Measurements from ENCODE around the gene SPRING1. TPM values are rescaled to one million over a fixed set of nuclear protein-coding genes. Genes with fewer than 3 reads are reported as not detected.
"Not testable (repeated sequence)": the region's sequence is repeated elsewhere in the genome, so short reads cannot be mapped to it uniquely, and the experiment has no call there.

The SPRING1 gene, protein sequence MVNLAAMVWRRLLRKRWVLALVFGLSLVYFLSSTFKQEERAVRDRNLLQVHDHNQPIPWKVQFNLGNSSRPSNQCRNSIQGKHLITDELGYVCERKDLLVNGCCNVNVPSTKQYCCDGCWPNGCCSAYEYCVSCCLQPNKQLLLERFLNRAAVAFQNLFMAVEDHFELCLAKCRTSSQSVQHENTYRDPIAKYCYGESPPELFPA
- total RNA-seq, result 22.7 TPM

DNA sequence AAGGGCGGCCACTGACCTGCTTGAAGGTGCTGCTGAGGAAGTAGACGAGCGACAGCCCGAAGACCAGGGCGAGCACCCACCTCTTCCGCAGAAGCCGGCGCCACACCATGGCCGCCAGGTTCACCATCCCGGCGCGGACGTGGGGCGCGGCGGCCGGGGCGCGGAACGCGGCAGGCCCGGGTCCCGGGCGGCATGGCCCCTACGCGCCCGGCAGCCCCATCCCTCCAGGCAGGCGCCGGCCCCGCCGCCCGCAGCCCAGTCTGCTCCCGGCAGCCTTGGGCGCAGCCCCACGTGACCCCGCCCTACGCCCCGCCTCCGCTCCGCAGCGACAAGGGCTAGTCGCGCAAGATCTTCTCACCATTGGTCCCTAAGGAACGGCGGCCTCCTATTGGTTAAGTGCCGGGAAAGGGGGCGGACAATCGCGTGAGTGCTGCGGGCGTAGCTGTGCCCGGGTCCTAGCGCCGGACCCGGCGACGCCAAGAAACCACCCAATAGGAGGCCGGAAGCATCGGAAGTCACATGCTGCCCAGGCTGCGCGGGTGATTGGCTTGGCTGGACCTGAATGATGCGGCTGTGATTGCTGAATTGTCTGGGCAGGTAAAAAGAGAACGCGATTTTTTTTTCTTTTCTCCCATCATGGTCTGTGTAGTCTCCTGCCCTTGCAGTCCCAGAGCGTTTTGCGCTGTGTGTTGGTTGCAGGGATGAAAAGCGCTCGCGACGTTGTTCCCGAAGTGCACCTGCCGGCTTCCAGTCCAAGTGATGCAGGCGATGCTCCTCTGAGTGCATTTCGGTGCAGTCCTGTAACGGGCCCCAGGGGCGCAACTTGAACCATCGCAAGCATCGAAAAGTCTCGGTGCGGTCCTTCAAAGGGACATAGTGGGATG lies at the start of gene SPRING1, which contains the start of gene RNFT2:
SPRING1 (minus strand) TSS at position 296 of the 884 bp plus-strand sequence; CDS start at position 127, 169 bp downstream.
RNFT2 (plus strand) TSS at position 542 of the 884 bp plus-strand sequence. CDS start 2,183 bp downstream, outside the sequence.
- peak; percentile 100 for ATAC-seq

DNA sequence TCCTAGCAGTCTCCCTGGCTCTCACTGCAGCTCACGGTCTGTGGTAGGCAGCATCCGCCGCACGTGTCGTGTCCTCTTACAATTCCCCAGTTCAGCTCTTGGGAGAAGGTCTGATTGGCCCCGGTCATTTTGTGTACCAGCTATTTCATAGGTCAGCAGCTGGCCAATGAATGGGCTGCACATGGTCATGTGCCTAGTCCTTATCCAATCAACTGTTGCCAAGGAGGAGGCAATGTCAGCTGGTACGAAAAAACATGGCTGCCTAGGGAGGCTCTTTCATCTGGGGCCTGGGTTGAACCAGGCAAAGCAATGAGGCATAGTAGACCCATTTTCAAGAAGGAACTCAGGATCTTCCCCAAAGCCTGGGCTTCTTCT lies 46.4 kb upstream of the SPRING1 start:
- ATAC-seq, result no peak

DNA sequence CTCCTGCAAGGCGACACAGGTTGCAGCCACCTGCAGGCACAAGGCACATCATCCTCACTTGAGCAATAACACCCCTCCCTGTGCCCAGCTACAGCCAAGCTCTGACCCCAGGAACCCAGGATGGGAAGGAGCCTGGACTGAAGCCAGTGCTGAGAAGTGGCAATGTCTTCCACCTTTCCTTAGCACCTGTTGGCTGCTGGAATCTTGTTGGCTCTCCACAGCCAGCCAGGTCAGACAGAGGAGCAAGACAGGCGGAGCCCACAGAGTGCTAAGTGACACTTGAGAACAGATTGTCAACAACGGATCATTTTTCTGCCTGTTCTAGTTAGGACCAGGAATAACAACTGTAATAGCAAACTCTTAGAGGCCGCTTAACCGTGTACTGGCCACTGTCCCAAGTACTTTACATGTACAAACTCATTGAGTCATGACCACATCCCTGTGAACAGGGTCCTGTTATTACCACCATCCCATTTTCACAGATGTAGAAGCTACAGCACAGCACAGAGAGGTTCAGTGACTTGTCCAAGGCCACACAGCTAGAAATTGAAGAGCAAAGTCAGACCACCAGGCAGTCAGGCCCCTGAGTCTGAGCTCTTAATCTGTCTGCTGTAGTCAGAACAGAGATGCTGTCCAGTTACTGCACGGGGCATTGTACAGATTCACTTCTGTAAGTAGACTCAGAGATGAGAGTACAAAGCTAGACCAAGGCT lies 45.8 kb upstream of the SPRING1 start:
- no peak for ATAC-seq

DNA sequence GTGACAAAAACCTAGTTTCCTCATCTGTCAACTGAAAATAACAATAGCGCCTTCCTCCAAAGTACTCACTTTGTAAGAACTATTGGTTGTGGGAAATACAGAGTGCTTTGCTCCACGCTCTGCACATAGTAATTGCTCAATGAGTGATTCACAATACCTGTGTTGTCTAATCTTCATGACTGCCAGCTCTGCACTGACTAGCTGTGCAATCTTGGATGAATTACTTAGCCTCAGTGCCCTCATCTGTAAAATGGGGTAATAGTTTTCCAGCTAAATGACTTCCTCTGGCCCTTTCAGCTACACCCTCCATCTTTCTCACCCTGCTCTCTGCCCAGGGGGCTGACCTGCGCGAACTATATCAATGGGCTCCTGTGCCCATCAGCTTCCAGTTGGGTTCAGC lies 43.1 kb upstream of the SPRING1 start:
- ATAC-seq, result no peak

DNA sequence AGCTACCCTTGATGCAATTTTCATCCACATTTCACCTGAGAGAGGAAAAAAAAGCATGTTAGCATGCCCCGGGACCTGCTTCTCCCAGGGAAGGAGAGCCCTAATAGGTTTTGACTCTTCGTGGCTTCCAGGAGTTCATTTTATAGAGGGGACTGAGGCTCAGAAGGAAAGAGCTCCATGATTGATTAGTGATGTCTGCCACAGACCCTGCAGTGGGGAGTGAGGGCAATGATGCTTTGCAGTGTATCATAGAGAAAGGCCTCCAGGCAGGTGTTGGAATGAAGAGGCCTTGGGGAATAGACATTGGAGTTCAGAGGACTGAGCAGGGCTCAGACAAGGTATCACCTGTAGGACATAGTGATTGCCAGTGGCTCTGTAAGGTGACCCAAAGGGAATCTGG lies 41.7 kb upstream of the SPRING1 start:
- ATAC-seq, result no peak

DNA sequence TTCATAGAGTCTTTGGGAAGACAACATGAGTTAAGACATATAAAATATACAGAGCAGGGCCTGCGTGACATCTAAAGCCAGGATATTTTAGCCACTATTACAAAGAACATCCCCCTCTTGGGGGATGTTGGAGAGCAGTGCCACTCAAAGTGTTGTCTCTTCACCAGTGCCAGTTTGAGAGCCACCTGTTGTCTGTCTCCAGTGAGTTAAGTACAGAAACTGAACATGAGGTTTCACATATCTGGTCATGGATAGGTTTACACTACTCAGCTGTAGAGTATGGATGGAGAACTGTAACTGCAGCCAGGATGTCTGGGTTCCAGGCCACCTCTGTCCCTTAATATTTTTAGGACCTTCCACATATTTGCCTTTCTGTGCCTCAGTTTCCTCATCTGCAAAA lies 39.4 kb upstream of the SPRING1 start:
- ATAC-seq, result no peak

DNA sequence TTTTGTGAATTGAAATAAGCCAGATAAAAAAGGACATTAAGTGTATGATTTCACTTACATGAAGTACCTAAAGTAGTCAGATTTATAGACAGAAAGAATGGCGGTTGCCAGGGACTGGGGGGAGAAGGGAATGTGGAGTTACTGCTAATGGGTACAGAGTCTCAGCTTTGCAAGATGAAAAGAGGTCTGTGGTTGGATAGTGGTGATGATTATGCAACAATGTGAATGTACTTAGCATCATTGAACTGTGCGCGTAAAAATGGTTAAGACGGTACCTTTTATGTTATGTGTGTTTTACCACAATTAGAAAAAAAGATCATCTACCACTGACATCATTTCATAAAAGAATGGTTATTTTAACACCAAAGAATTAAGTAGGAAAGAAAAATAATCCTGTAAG lies 36.2 kb upstream of the SPRING1 start:
- ATAC-seq, result no peak

DNA sequence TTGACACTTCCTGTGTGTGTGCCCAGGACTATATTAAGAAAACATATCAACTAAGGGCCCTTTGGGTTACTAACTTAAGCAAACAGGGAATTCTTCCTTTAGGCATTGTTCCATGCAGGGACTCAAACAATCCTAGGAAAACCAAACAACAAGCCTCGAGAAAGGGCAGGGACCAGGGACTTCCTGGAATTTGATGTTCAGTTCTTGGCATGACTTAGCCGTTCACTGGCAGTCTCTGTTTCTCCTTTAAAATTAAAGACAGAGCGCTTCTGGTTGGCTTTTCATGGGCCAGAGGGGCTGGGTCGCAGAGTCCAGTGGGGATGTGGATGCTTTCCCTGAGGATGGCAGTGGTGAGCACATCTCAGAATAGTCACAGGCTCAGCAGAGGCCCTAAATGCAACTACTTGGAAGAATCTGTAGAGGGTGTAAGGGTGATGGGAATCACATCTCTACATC lies 35.4 kb upstream of the SPRING1 start:
- peak; percentile 29 for ATAC-seq

DNA sequence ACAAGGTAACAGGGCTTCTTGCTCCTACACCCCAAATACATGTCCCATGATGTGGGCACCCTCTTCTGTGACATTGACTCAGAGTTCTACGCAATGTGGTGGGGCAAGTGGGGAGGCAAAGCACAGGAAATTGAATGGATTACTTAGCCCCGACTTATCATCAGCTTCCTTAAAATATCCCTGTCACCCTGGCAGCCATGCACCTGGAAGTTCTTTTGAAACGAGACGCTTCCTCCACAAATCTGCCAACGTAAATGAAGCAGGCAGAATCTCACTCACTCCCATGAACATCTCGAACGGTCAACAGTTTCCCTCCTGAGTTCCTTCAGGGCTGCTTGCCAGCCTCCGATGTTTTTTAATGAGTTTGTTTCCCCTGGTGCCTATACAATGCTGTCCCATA lies 33.8 kb upstream of the SPRING1 start:
- no peak for ATAC-seq

DNA sequence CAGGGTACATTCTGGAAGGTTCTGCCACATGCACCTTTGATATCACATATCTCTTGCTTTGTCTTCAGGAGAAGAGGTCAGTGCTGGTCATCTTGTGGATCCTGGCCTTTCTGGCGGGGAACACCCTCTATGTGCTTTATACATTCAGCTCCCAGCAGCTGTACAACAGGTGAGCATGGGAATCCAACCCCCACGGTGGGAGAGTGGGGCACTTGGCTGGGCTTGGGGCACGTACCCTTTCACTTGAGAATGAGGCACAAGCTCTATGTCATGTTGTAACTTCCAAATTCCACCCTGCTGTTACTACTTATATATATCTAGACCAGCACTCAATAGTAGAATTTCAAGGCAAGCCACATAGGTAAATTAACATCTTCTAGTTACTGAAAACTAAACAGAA lies 28.9 kb upstream of the SPRING1 start:
- no peak for ATAC-seq

DNA sequence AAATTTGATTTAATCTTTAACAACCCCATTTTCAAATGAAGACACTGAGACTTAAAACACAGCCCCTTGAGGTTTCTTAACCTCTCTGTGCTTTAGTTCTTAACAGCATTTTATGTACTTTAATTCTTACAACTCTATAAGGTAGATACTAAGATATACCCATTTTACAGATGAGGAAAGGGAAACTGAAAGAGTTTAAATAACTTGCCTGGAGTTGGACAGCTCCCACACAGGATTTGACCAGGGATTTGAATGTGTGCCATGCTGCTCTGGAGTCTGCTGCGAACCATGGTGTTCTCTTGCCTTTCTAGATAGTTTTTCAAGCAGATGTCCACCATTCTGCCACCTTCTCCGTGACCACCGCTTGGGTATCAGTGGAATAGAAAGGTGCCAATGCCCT lies 28.4 kb upstream of the SPRING1 start:
- ATAC-seq, result no peak

DNA sequence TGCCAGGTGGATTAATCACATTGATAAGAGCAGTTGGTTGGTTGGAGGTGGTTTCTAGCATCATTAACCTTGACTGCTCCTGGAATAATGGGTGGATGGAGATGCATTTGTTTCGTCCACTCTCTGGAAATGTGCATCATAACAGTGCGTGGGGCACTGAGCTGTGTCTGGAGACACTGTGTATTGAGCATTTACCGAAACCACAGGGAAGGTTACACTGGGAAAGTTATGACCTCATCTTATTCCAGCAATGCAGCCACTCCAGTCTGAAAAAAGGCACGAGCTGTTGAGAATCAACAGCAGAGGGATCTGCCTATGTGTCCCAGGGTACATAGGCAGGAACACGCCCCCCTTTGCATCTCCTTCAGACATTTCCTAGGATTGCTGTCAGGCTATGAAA lies 27.4 kb upstream of the SPRING1 start:
- no peak for ATAC-seq

DNA sequence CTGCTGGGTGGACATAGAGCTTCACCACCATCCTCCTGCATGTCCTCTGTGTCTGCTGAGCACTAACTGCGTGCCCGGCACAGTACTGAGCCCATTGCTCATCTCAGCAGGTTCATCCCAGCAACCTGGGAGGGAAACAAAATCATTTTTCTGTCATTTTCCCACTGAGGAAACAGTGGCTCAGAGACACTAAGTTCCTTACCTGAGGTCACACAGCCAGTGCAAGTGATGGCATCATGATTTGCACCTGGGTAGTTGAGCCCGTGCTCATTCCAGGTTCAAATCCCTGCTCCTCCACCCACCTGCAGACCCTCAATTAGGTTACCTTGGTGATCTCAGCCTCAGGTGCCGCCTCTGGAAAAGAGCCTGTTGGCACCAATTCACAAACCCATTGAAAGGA lies 23.6 kb upstream of the SPRING1 start:
- ATAC-seq, result no peak

DNA sequence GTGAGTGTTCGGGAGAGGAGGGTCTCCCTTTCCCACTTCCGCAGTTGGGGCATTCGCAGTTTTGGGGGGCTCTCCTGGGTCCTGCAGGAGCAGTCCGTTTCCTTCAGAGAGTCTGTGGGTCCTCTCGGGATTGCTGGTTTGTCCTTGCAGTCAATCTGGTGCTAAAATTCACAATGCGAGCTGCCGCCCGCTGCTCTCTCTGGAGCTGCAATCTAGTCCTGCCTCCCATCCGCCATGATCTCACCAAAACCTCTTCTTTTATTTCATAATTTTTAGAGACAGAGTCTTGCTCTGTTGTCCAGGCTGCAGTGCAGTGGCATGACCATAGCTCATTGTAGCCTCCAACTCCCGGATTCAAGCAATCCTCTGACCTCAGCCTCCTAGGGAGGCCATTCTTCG lies 22.8 kb upstream of the SPRING1 start:
- ATAC-seq, result no peak

DNA sequence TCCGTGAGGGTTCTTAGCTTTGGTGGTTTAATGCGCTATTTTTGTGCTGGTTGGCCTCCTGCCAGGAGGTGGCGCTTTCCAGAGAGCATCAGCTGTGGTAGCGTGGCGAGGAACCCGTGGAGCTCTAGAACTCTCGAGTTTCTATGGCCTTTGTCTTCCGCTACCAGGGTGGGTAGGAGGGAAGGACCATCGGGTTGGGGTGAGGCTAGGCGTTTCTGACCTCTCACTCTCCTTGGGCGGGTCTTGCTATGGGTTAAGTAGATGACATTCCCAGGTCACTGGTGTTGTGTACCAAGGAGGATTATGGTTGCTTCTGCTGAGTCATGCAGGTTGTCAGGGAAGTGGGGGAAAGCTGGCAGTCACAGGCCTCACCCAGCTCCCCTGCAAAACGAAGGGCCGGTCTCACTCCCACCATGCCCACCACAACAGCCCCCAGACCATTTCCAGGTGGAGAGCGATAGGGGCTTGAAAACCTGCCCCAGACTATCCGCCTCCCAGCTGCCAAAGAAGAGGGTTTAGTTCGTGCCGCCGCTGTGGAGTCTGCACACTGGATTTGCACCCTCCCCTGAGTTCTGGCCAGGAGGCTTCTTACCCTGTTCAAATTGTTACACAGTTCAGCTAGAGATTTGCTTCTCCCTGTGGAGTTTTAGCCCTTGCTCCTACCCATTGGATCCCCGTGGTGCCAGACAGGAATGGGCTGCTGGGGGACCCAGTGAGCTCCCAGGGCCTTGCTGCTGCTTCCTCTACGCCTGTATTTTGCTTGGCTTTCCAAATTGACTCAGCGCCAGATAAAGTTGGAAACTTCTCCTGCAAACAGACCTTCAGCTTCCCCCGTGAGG lies 22.1 kb upstream of the SPRING1 start:
- ATAC-seq, result no peak

DNA sequence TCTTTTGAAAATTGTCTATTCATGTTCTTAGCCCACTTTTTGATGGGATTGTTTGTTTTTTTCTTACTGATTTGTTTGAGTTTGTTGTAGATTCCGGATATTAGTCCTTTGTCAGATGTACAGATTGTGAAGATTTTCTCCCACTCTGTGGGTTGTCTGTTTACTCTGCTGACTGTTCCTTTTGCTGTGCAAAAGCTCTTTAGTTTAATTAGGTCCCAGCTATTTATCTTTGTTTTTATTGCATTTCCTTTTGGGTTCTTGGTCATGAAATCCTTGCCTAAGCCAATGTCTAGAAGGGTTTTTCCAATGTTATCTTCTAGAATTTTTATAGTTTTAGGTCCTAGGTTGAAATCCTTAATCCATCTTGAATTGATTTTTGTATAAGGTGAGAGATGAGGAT lies 16.9 kb upstream of the SPRING1 start:
- ATAC-seq, result not testable (repeated sequence)

DNA sequence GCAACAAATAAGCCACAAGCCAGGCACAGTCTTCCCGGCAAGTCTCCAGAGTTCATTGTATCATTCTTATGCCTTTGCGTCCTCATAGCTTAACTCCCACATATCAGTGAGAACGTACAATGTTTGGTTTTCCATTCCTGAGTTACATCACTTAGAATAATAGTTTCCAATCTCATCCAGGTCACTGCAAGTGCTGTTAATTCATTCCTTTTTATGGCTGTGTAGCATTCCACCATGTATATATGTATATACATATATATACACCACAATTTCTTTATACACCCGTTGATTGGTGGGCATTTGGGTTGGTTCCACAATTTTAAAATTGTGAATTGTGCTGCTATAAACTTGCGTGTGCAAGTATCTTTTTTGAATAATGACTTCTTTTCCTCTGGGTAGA lies 16.2 kb upstream of the SPRING1 start:
- not testable (repeated sequence) for ATAC-seq

DNA sequence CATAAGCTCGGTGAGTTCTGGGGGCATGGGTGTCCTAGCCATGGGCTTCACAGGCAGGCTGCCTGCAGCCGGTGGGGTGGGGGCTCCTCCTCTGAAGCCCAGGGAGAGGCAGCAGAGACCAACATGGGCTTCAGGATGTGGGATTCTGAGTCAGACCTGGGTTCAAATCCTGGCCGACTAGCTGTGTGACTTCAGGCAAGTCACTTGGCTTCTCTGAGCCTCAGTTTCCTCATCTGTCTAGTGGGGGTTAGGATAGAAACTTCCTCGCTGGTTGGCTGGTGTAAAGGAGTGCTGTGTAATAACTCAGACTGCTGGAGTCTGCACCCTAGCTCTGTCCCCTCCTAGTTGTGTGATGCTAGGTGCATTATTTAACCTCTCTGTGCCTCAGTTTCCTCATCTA lies 12.4 kb upstream of the SPRING1 start:
- no peak for ATAC-seq

DNA sequence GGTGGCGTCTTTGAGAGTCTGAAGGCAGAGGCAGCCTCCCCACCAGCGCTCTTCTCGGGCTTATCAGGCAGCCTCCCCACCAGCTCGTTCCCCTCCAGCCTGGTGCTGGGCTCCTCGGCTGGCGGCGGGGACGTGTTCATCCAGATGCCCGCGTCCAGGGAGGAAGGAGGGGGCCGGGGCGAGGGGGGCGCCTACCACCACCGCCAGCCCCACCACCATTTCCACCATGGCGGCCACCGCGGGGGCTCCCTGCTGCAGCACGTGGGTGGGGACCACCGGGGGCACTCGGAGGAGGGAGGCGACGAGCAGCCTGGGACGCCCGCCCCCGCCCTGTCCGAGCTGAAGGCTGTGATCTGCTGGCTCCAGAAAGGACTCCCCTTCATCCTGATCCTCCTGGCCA lies 12.0 kb upstream of the SPRING1 start:
- ATAC-seq, result no peak

DNA sequence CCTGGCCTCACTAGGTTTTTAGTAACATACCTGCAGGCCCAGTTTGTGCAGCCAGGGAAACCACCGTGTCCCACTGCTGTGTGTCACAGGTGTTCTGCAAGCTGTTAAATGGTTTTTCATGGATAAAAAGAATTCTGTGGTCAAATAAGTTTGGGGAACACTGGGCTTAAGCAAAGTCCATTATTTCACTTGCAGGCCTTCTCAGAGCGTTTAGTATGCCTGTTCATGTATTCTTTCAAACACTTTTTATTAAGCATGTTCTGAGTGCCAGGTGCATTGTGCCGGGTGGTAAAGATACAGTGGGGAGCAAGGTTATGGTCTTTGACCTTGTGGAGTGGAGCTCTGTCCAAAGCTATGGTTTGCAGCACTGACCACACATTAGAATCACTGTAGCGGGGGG lies 7.7 kb upstream of the SPRING1 start:
- no peak for ATAC-seq

DNA sequence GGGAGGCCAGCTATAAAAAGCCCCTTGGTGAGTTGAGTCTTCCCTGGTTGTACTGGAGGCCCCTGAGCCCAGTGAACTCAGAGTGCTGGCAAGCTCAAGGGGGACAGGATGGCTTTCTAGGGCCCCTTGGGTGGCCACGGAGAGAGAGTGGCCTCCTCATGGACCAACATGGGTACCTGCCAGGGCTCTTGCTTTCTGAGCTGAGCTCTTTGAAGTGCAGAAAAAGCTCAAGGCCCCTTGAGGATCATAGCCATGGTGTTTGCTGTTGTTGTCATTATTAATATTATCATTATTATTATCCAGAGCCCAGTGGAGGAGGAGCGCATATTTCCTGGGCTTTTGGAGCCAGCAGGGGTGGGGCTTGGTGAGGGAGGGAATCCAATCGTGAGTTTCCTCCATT lies 6.9 kb upstream of the SPRING1 start:
- no peak for ATAC-seq

DNA sequence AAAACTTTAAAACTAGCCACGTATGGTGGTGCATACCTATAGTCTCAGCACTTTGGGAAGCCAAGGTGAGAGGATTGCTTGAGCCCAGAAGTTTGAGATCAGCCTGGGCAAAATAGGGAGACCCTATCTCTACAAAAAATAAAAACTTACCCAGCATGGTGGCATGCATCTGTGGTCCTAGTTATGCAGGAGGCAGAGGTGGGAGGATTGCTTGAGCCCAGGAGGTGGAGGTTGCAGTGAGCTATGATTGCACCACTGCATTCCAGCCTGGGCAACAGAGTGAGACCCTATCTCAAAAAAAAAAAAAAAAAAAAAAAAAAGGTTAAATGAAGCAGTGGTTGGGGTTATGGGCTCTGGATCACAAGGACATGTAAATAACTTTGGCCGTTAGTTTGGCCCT lies 4.9 kb upstream of the SPRING1 start:
- ATAC-seq, result not testable (repeated sequence)
